K562 (cell line): Measurements from ENCODE around the gene PRKAG2. TPM values are rescaled to one million over a fixed set of nuclear protein-coding genes. Genes with fewer than 3 reads are reported as not detected.

Experiments
- ATAC-seq: fragments of 200-7000 bp; cut with Tn5 transposase; 3 replicates; pipeline ENCODE4 v1.9.1; 2020; ENCODE audit warnings: moderate library complexity
- BruUV-seq: library from RNA; stranded (reverse); fragments of 400-500 nt; replicated peaks from 2 replicates; lab custom pipeline; 2021; lab: Mats Ljungman, UMichigan
- CTCF ChIA-PET: fragments of 300-600 bp; formaldehyde crosslinking; extraction: SDS; loops from one replicate; lab custom pipeline; 2021; ENCODE audit warnings: low intra/inter-chr PET ratio; lab: Yijun Ruan, JAX
- POLR2A ChIA-PET: fragments of 300-600, 350-650 bp; sonication (Branson Sonifier 250); formaldehyde crosslinking; extraction: SDS; loops from one replicate; lab custom pipeline; 2021; ENCODE audit warnings: antibody characterized with exemption, inconsistent platforms; lab: Yijun Ruan, JAX
- DNase-seq, 4 experiments: peaks; one replicate each; pipeline versions ENCODE4 v3.0.0 to v3.0.0-alpha.2; 2011 to 2018; ENCODE audit warnings: low spot score in 3 of 4, mixed read lengths in 3 of 4; ENCODE audit errors: extremely low read depth in 1 of 4
- FAIRE-seq: peaks from 2 replicates; lab custom pipeline; 2011; peaks lifted over from hg19 to GRCh38; lab: Jason Lieb, UNC
- H2AFZ ChIP-seq: 2 replicates; pipeline ENCODE4 v1.6.0; 2011; ENCODE audit warnings: low read depth, low read length, control low read depth, inconsistent platforms
- H3K27ac ChIP-seq: fragments of 200-600 bp; 3 replicates; pipeline ENCODE4 v1.8.0; 2011; ENCODE audit warnings: low read depth, mild to moderate bottlenecking, control low read depth, inconsistent platforms, low read length, moderate library complexity, mixed read lengths; ENCODE audit errors: extremely low read depth
- H3K27me3 ChIP-seq, 2 experiments: fragments of 300-600 bp in 1 of 2; 2 replicates in 1 of 2; 3 replicates in 1 of 2; pipeline versions ENCODE4 v1.6.0 to v1.8.0; 2011; ENCODE audit warnings: inconsistent platforms in 2 of 2, low read length in 2 of 2, mild to moderate bottlenecking in 1 of 2, mixed read lengths in 1 of 2, moderate library complexity in 1 of 2; ENCODE audit not compliant: control insufficient read depth in 2 of 2, insufficient read depth in 2 of 2
- H3K36me3 ChIP-seq: fragments of 300-600 bp; 3 replicates; pipeline ENCODE4 v1.8.0; 2011; ENCODE audit warnings: mild to moderate bottlenecking, low read length, inconsistent platforms; ENCODE audit not compliant: control insufficient read depth, insufficient read depth
- H3K4me1 ChIP-seq, 2 experiments: fragments of 200-600 bp in 1 of 2; replicated peaks in 1 of 2; 2 replicates in 1 of 2; 3 replicates in 1 of 2; pipeline versions ENCODE4 v1.5.1 to v1.8.0; 2011; ENCODE audit warnings: inconsistent platforms in 2 of 2, low read length in 2 of 2, mild to moderate bottlenecking in 1 of 2, mixed read lengths in 1 of 2, moderate library complexity in 1 of 2; ENCODE audit not compliant: control insufficient read depth in 2 of 2, insufficient read depth in 2 of 2
- H3K4me2 ChIP-seq: 2 replicates; pipeline ENCODE4 v1.6.1; 2011; ENCODE audit warnings: low read length, control low read depth, inconsistent platforms, mixed read lengths; ENCODE audit not compliant: insufficient read depth
- H3K4me3 ChIP-seq: fragments of 200-600 bp; sonication (generic), shearing (Covaris generic); 2 replicates; pipeline ENCODE4 v1.5.1; 2016; ENCODE audit warnings: control low read depth, inconsistent platforms
- H3K79me2 ChIP-seq: fragments of 200-600 bp; 3 replicates; pipeline ENCODE4 v1.8.0; 2011; ENCODE audit warnings: low read length, inconsistent platforms; ENCODE audit not compliant: control insufficient read depth, insufficient read depth
- H3K9ac ChIP-seq, 2 experiments: 2 replicates each; pipeline versions ENCODE4 v1.6.0 to v1.6.1; 2011; ENCODE audit warnings: low read depth in 2 of 2, low read length in 2 of 2, control low read depth in 1 of 2, inconsistent platforms in 1 of 2, mild to moderate bottlenecking in 1 of 2, mixed read lengths in 1 of 2; ENCODE audit not compliant: insufficient read depth in 1 of 2
- H3K9me1 ChIP-seq: one replicate; pipeline ENCODE4 v1.6.0; 2011; ENCODE audit warnings: inconsistent platforms, mild to moderate bottlenecking, low read length, moderate library complexity; ENCODE audit not compliant: control insufficient read depth, insufficient read depth
- H3K9me3 ChIP-seq: replicated peaks from 2 replicates; pipeline ENCODE4 v1.5.1; 2011; ENCODE audit warnings: low read depth, low read length, inconsistent platforms; ENCODE audit not compliant: control insufficient read depth, insufficient read depth
- H4K20me1 ChIP-seq: replicated peaks from 2 replicates; pipeline ENCODE4 v1.6.1; 2011; ENCODE audit warnings: low read length, inconsistent platforms, mixed read lengths; ENCODE audit not compliant: control insufficient read depth, insufficient read depth
- BCL6 ChIP-seq: fragments of 250-450 bp; sonication (Bioruptor Pico); IDR thresholded peaks from 2 replicates; pipeline ENCODE4 v1.4.0; 2020
- HMGN3 ChIP-seq: IDR thresholded peaks from 2 replicates; pipeline ENCODE4 v1.6.1; 2011; ENCODE audit warnings: borderline replicate concordance, low read depth, mild to moderate bottlenecking, mixed read lengths, low read length; ENCODE audit not compliant: insufficient read length; ENCODE audit errors: extremely low read depth
- MYBL2 ChIP-seq, 2 experiments: fragments of 450-650 bp in 1 of 2; sonication (generic) in 1 of 2; formaldehyde crosslinking in 1 of 2; IDR thresholded peaks; 2 replicates each; pipeline versions ENCODE4 v1.6.1 to v1.8.1; 2017 to 2022; ENCODE audit warnings: borderline replicate concordance in 1 of 2, inconsistent platforms in 1 of 2, low read depth in 1 of 2, mild to moderate bottlenecking in 1 of 2, missing genetic modification reagents in 1 of 2, moderate library complexity in 1 of 2
- PCBP1 ChIP-seq: fragments of 200-400 bp; formaldehyde crosslinking; IDR thresholded peaks from 2 replicates; pipeline ENCODE4 v1.6.1; 2018; ENCODE audit warnings: mild to moderate bottlenecking, low read depth, low read length; ENCODE audit not compliant: poor library complexity, severe bottlenecking
- SOX6 ChIP-seq: fragments of 450-650 bp; IDR thresholded peaks from 2 replicates; pipeline ENCODE4 v1.6.1; 2014; ENCODE audit warnings: mild to moderate bottlenecking
- TSHZ1 ChIP-seq: fragments of 250-450 bp; sonication (Bioruptor Pico); IDR thresholded peaks from 2 replicates; pipeline ENCODE4 v1.4.0; 2020; ENCODE audit warnings: mild to moderate bottlenecking, moderate library complexity
- ZNF165 ChIP-seq: fragments of 250-450 bp; sonication (Bioruptor Pico); IDR thresholded peaks from 2 replicates; pipeline ENCODE4 v1.4.0; 2020; ENCODE audit warnings: borderline replicate concordance
- ZNF280A ChIP-seq: fragments of 450-650 bp; IDR thresholded peaks from 2 replicates; pipeline ENCODE4 v1.6.1; 2018; ENCODE audit warnings: mild to moderate bottlenecking, low read depth; ENCODE audit not compliant: partially characterized antibody
- WGBS: fragments of 100-300 bp; shearing (Covaris generic); methylation state at CpG from one replicate; pipeline ENCODE4 v1.1.6; 2016; ENCODE audit warnings: low coverage, mixed read lengths; ENCODE audit not compliant: insufficient coverage; ENCODE audit errors: missing lambda C conversion rate; 5-methylcytosine and 5-hydroxymethylcytosine counted together
- in situ Hi-C: fragments of 300-500 bp; cut with MboI; formaldehyde crosslinking; loops from 4 replicates; pipeline ENCODE4 v1.15.0; 2018; ENCODE audit warnings: inconsistent platforms, mixed read lengths
- intact Hi-C: fragments of 100-400 bp; cut with micrococcal nuclease; formaldehyde crosslinking; loops from 2 replicates; pipeline ENCODE4 v1.14.2; 2022
- polyA plus RNA-seq, 8 experiments: library from polyadenylated mRNA; depleted of rRNA in 4 of 8; stranded (reverse) in 5 of 8; unstranded in 3 of 8; fragments of >200 nt; fragmentation: Nextera tagmentation in 2 of 8; fragmentation: Illumina TruSeq in 1 of 8; extraction: Ambion mirVana in 2 of 8; extraction: Trizol in 1 of 8; gene quantifications; 2 replicates each; pipeline versions ENCODE4 v1.2.1 to v1.2.3, GENCODE V29; 2011 to 2014; ENCODE audit warnings: inconsistent platforms in 1 of 8, missing spikeins in 1 of 8
- total RNA-seq, 7 experiments: library from RNA; depleted of rRNA in 6 of 7; stranded (reverse); fragments of >200 nt in 6 of 7; fragmentation: Illumina TruSeq in 2 of 7; extraction: Trizol in 2 of 7; gene quantifications; 2 replicates each; pipeline versions ENCODE4 v1.2.1 to v1.2.3, GENCODE V29; 2011 to 2021; ENCODE audit warnings: low replicate concordance in 1 of 7

The PRKAG2 gene
- total and polyA plus RNA-seq, 9 of the 15 experiments (the other 6 are each of a cell fraction or from before 2014, with no cell fraction given) = 0.99 to 5.6 (median 3.3) TPM

- CTCF ChIA-PET = no interaction called here
Measured at GRCh38 chr7:151666886-151667285, 210.0 kb downstream of the PRKAG2 start.

More at GRCh38 chr7:151666886-151667285, 210.0 kb downstream of the PRKAG2 start:
- TF ChIP-seq PCBP1 (no peak), BCL6 (CRISPR knock-in tag) (no peak), HMGN3 (no peak), MYBL2 (IDR thresholded peaks at IDR 0.05; ENCODE audit: low read depth) (no peak), MYBL2 (CRISPR knock-in tag; IDR thresholded peaks at IDR 0.05; ENCODE audit: borderline replicate concordance) (no peak), SOX6 (no peak), TSHZ1 (CRISPR knock-in tag) (no peak), ZNF165 (CRISPR knock-in tag) (no peak), ZNF280A (no peak)
- Histone ChIP-seq H3K27me3 (peaks cover 18 to 36% of the 10 kb centered on the region in 2 experiments), H3K79me2 (no peaks in the 10 kb centered on the region), H3K36me3 (no peaks in the 10 kb centered on the region), H3K9me3 (no peaks in the 10 kb centered on the region), H2AFZ (no peak overlapping the region), H4K20me1 (no peaks in the 10 kb centered on the region), H3K4me1 (no peaks in the 10 kb centered on the region), H3K4me3 (no peak overlapping the region), H3K9ac (no peak overlapping the region), H3K27ac (no peak overlapping the region), H3K4me2 (no peak overlapping the region), H3K9me1 (no peaks in the 10 kb centered on the region)
- no TSS peak for BruUV-seq
- intact Hi-C loops = no loop called here
- 2% methylated on average over 3 of the region's 3 CpGs for WGBS
- POLR2A ChIA-PET = interaction anchor here (0.6 to 0.7 kb wide), 2 partner anchors 10 to 1303 kb away, joined by 3 read pairs; no protein-coding TSS in a partner anchor
- FAIRE-seq (no peak), ATAC-seq (no peak), DNase-seq (no peak)
- in situ Hi-C loops = no loop called here
